IPS DF 19.7 (cell line): ENCODE results near the gene RTBDN.

ENCODE experiments used
- DNase-seq: peaks from one replicate; pipeline ENCODE4 v3.0.0-alpha.2; 2013; ENCODE audit warnings: low read depth, low spot score

RTBDN gene

GRCh38 chr19:12834566-12834943 is at the start of gene RTBDN:
Gene RTBDN (minus strand): TSS chr19:12834579. CDS start chr19:12829979, 4,600 bp downstream.
- DNase-seq: no peak

GRCh38 chr19:12882589-12882988 is 48.2 kb upstream of the RTBDN start:
- DNase-seq: no peak

- peak; percentile 78 for DNase-seq
Measured at GRCh38 chr19:12881172-12881808, 46.9 kb upstream of the RTBDN start, which contains the start of gene DNASE2. Gene DNASE2 (minus strand): TSS chr19:12881449. CDS start chr19:12881375, 74 bp downstream.

GRCh38 chr19:12880551-12881171 is 46.3 kb upstream of the RTBDN start:
- no peak for DNase-seq

- no peak for DNase-seq
Measured at GRCh38 chr19:12875086-12875485, 40.7 kb upstream of the RTBDN start.

GRCh38 chr19:12873891-12874745 is 39.7 kb upstream of the RTBDN start:
- no peak for DNase-seq

- peak; percentile 28 for DNase-seq
Measured at GRCh38 chr19:12872941-12873890, 38.8 kb upstream of the RTBDN start.

GRCh38 chr19:12872255-12872654 is 37.9 kb upstream of the RTBDN start:
- no peak for DNase-seq

- DNase-seq: no peak
Measured at GRCh38 chr19:12871681-12872080, 37.3 kb upstream of the RTBDN start.

- DNase-seq: no peak
Measured at GRCh38 chr19:12868540-12869112, 34.2 kb upstream of the RTBDN start.

- peak; percentile 47 for DNase-seq
Measured at GRCh38 chr19:12867120-12868099, 33.0 kb upstream of the RTBDN start.

- no peak for DNase-seq
Measured at GRCh38 chr19:12866416-12867119, 32.2 kb upstream of the RTBDN start.

GRCh38 chr19:12865746-12866415 is 31.5 kb upstream of the RTBDN start:
- DNase-seq: no peak

GRCh38 chr19:12864721-12865715 is 30.6 kb upstream of the RTBDN start:
- no peak for DNase-seq

- no peak for DNase-seq
Measured at GRCh38 chr19:12864143-12864542, 29.8 kb upstream of the RTBDN start.

GRCh38 chr19:12859546-12859945 is 25.2 kb upstream of the RTBDN start:
- DNase-seq: no peak
